ENCODE results near the gene CBR3.
"Not testable (repeated sequence)": the region's sequence is repeated elsewhere in the genome, so short reads cannot be mapped to it uniquely, and the experiment has no call there.

DNA sequence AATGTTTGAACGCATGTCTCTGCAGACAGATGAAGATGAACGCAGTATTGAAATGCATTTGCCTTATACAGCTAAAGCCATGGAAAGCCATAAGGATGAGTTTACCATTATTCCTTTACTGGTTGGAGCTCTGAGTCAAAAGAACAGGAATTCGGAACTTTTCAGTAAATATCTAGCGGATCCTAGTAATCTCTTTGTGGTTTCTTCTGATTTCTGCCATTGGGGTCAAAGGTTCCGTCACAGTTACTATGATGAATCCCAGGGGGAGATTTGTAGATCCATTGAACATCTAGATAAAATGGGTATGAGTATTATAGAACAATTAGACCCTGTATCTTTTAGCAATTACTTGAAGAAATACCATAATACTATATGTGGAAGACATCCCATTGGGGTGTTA lies 4.0 kb upstream of the CBR3 start:
- not testable (repeated sequence) for TF ChIP-seq SPI1, POLR2A, POLR2AphosphoS5, POU2F2 (IDR thresholded peaks at IDR 0.05; ENCODE audit: low read depth, low read length)

All from GM12891 (cell line).